Ishikawa (cell line): ENCODE data around the gene R3HDM2.

ENCODE experiments used
- CREB1 ChIP-seq: IDR thresholded peaks from 2 replicates; pipeline ENCODE4 v1.6.1; 2012; ENCODE audit warnings: low read depth
- EGR1 ChIP-seq: IDR thresholded peaks from 2 replicates; pipeline ENCODE4 v1.6.1; 2012
- EP300 ChIP-seq: IDR thresholded peaks from 2 replicates; pipeline ENCODE4 v1.6.1; 2012; ENCODE audit warnings: borderline replicate concordance
- FOXM1 ChIP-seq: IDR thresholded peaks from 2 replicates; pipeline ENCODE4 v1.6.1; 2012; ENCODE audit warnings: low read depth, borderline replicate concordance
- MAX ChIP-seq: IDR thresholded peaks from 2 replicates; pipeline ENCODE4 v1.6.1; 2012
- RAD21 ChIP-seq: IDR thresholded peaks from 2 replicates; pipeline ENCODE4 v1.6.1; 2012; ENCODE audit warnings: low read depth
- TAF1 ChIP-seq: IDR thresholded peaks from 2 replicates; pipeline ENCODE4 v1.6.1; 2012; ENCODE audit warnings: low read depth, mild to moderate bottlenecking
- TCF12 ChIP-seq: IDR thresholded peaks from 2 replicates; pipeline ENCODE4 v1.6.1; 2012; ENCODE audit warnings: low read depth
- YY1 ChIP-seq: IDR thresholded peaks from 2 replicates; pipeline ENCODE4 v1.6.1; 2012; ENCODE audit warnings: low read depth
- TF ChIP-seq, protein P1 (sequence below): IDR thresholded peaks from 2 replicates; pipeline ENCODE4 v1.6.1; 2012
- TF ChIP-seq, protein P2 (sequence below): IDR thresholded peaks from 2 replicates; pipeline ENCODE4 v1.6.1; 2012; ENCODE audit warnings: low read depth, mild to moderate bottlenecking

DNA sequence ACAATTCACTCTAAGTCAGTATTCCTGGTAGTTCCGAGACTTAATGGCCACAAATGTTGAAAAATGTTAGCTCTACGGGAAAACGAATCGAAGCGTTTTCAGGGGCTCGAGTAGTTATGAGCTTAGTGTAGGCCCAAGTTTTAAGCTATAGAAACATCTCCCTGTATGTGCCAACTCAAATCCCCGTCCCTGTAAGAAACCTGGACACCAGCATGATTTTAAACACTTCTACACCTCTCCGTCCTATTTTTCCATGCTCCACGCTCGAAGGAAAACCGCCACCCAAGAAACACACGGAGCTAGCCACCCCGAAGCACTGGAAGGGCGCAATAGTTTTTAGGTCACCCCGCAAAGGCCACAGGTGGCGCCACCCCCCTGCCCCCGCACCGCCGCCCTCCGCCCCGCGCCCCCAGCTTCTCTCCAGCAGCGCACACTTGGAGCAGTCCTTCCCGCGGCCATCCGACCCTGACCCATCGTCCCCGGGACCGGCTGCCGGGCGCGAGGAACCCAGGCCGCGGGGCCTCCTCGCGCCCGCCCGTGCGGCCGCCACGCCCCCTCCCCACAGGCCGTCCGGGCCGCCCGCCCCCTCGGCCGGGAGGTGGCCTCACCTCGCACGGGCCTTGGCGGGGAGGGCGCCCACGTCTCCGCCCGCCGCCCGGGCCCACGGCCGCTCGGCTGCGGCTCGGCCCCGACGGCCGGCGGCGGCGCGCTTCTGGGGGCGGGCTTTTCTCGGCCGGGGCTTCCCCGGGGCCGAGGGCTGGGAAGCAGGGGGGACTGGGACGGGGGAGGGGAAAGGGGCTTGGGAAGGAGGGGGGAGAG is 522 bp downstream of the R3HDM2 start:
- TF ChIP-seq EP300 (no peak), CREB1 (no peak), MAX (peak; percentile 28), RAD21 (no peak), EGR1 (no peak), TCF12 (no peak), TAF1 (no peak), YY1 (0 out of 2 replicates have a peak, but pooled peaks have one; percentile 4), FOXM1 (no peak)
- TF ChIP-seq, protein P1, sequence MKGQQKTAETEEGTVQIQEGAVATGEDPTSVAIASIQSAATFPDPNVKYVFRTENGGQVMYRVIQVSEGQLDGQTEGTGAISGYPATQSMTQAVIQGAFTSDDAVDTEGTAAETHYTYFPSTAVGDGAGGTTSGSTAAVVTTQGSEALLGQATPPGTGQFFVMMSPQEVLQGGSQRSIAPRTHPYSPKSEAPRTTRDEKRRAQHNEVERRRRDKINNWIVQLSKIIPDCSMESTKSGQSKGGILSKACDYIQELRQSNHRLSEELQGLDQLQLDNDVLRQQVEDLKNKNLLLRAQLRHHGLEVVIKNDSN, result no peak; the same call in 1 of the 2 replicates
- TF ChIP-seq, protein P2, sequence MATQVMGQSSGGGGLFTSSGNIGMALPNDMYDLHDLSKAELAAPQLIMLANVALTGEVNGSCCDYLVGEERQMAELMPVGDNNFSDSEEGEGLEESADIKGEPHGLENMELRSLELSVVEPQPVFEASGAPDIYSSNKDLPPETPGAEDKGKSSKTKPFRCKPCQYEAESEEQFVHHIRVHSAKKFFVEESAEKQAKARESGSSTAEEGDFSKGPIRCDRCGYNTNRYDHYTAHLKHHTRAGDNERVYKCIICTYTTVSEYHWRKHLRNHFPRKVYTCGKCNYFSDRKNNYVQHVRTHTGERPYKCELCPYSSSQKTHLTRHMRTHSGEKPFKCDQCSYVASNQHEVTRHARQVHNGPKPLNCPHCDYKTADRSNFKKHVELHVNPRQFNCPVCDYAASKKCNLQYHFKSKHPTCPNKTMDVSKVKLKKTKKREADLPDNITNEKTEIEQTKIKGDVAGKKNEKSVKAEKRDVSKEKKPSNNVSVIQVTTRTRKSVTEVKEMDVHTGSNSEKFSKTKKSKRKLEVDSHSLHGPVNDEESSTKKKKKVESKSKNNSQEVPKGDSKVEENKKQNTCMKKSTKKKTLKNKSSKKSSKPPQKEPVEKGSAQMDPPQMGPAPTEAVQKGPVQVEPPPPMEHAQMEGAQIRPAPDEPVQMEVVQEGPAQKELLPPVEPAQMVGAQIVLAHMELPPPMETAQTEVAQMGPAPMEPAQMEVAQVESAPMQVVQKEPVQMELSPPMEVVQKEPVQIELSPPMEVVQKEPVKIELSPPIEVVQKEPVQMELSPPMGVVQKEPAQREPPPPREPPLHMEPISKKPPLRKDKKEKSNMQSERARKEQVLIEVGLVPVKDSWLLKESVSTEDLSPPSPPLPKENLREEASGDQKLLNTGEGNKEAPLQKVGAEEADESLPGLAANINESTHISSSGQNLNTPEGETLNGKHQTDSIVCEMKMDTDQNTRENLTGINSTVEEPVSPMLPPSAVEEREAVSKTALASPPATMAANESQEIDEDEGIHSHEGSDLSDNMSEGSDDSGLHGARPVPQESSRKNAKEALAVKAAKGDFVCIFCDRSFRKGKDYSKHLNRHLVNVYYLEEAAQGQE, result no peak
